ENCODE measurements around the gene ADARB1. TPM values are rescaled to one million over a fixed set of nuclear protein-coding genes. Genes with fewer than 3 reads are reported as not detected.
"Not testable (repeated sequence)": the region's sequence is repeated elsewhere in the genome, so short reads cannot be mapped to it uniquely, and the experiment has no call there.

The ADARB1 gene
- total RNA-seq, 1 donor from 2014 or later: 21.8 TPM

DNA sequence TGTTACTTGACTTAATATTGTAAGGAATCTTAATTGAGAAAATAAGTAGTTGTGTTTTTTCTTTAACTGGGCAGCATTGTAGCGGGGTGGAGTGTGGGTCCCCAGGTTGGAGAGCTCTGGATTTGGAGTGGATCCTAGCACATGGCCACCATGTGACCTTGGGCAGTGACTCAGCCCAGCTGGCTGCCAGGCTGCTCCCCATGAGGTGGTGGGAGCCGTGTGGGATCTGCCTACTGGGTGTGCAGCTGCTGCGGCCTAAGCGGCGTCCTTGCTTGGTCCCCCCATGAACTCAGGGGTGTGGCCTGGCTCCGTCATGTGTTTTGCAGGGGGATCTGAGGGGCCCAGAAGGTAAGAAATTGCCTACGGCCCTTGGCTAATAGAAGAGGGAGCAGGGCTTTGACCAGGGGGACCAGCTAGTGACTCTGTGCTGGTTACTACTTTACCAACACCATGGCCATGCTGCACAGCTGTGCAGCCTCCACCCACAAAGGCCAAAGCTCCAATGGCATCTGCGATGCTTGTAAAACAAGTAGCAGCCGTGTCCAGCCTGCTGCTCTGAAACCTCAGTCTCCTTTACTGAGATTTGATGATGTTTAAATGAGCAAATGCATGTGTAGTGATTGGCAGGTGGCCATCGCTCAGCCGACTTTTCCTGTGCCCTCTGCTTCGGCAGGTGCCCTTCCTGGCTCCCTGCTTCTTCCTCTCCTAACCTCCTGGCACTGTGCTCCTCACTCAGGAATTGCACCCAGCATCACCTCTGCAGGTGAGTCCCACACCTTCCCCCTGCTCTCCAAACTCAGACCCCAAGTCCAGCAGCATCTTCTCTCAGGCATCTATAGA is 68.3 kb downstream of the ADARB1 start:
- H3K27me3 Mint-ChIP-seq: no peaks in the 10 kb centered on the region
- H3K4me1 Mint-ChIP-seq: peaks cover 9% of the 10 kb centered on the region
- no peaks in the 10 kb centered on the region for H3K9me3 Mint-ChIP-seq
- no peak overlapping the region for H3K27ac Mint-ChIP-seq
- DNase-seq: no peak
- H3K4me3 Mint-ChIP-seq: no peak overlapping the region
- H3K36me3 Mint-ChIP-seq (ENCODE audit: low read depth): peaks cover 8% of the 10 kb centered on the region
- intact Hi-C loops (cut with micrococcal nuclease): no loop called here

GRCh38 chr21:45143855-45144254 is 69.5 kb downstream of the ADARB1 start:
- Mint-ChIP-seq H3K9me3 (no peaks in the 10 kb centered on the region), H3K4me3 (no peak overlapping the region), H3K27me3 (no peaks in the 10 kb centered on the region), H3K4me1 (peaks cover 7% of the 10 kb centered on the region), H3K36me3 (ENCODE audit: low read depth) (peaks cover 8% of the 10 kb centered on the region), H3K27ac (no peak overlapping the region)
- DNase-seq: no peak
- intact Hi-C loops (cut with micrococcal nuclease): no loop called here

DNA sequence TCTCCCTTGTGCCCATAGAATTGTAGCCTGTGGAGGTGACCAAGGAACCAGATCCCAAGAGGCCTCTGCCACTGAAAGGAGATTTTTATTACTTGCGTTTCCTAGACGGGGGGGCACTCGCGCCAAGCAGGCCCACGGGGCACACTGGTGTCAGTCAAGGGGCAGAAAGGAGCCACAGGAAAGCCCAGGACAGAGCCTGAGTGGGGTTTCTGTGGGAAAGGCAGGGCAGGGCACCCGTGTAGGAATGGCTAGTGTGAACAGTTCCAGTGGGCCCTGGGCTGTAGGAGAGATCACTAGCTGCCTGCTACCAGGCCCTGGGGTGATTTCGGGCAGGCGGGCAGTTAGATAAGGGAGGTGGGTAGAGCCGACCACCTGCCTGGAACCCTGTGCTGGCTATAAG is 70.8 kb downstream of the ADARB1 start:
- no peak overlapping the region for H3K27ac Mint-ChIP-seq
- H3K4me3 Mint-ChIP-seq: no peak overlapping the region
- DNase-seq: no peak
- no peaks in the 10 kb centered on the region for H3K9me3 Mint-ChIP-seq
- peaks cover 8% of the 10 kb centered on the region for H3K36me3 Mint-ChIP-seq (ENCODE audit: low read depth)
- H3K4me1 Mint-ChIP-seq: peaks cover 4% of the 10 kb centered on the region
- no peaks in the 10 kb centered on the region for H3K27me3 Mint-ChIP-seq
- intact Hi-C loops (cut with micrococcal nuclease): no loop called here

GRCh38 chr21:45145846-45146245 is 71.5 kb downstream of the ADARB1 start:
- H3K36me3 Mint-ChIP-seq (ENCODE audit: low read depth); H3K4me1 Mint-ChIP-seq; H3K4me3 Mint-ChIP-seq; H3K27me3 Mint-ChIP-seq; H3K27ac Mint-ChIP-seq; DNase-seq; intact Hi-C loops (cut with micrococcal nuclease); H3K9me3 Mint-ChIP-seq: not testable (repeated sequence)

DNA sequence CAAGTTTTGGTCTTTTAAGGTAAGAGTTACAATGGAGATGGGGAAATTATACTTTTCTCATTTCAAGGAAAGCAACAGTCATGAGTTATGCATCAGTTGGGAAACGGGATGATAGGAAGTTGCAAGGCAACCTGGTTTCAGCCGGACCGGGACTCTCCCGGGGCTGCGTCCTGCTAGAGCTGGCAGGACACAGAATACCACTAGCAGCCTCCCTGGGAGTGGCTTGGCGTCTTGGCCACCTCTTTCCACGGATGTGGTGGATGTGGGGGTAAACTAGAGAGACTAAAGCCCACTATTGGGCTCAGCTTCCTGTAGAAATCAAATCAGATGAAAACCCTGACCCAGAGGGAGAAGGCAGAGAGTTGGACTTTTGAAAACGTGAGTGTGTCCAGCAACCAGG is 71.9 kb downstream of the ADARB1 start:
- DNase-seq: no peak
- intact Hi-C loops (cut with micrococcal nuclease): no loop called here
- H3K36me3 Mint-ChIP-seq (ENCODE audit: low read depth): peaks cover 8% of the 10 kb centered on the region
- no peaks in the 10 kb centered on the region for H3K27me3 Mint-ChIP-seq
- H3K27ac Mint-ChIP-seq: no peak overlapping the region
- H3K4me1 Mint-ChIP-seq: no peaks in the 10 kb centered on the region
- H3K9me3 Mint-ChIP-seq: no peaks in the 10 kb centered on the region
- no peak overlapping the region for H3K4me3 Mint-ChIP-seq

- Mint-ChIP-seq H3K27ac (no peak overlapping the region), H3K9me3 (no peaks in the 10 kb centered on the region), H3K36me3 (ENCODE audit: low read depth) (peaks cover 8% of the 10 kb centered on the region), H3K4me3 (no peak overlapping the region), H3K4me1 (peaks cover 5% of the 10 kb centered on the region), H3K27me3 (no peaks in the 10 kb centered on the region)
- intact Hi-C loops (cut with micrococcal nuclease): no loop called here
- no peak for DNase-seq
Measured at GRCh38 chr21:45146801-45147200, 72.4 kb downstream of the ADARB1 start.

DNA sequence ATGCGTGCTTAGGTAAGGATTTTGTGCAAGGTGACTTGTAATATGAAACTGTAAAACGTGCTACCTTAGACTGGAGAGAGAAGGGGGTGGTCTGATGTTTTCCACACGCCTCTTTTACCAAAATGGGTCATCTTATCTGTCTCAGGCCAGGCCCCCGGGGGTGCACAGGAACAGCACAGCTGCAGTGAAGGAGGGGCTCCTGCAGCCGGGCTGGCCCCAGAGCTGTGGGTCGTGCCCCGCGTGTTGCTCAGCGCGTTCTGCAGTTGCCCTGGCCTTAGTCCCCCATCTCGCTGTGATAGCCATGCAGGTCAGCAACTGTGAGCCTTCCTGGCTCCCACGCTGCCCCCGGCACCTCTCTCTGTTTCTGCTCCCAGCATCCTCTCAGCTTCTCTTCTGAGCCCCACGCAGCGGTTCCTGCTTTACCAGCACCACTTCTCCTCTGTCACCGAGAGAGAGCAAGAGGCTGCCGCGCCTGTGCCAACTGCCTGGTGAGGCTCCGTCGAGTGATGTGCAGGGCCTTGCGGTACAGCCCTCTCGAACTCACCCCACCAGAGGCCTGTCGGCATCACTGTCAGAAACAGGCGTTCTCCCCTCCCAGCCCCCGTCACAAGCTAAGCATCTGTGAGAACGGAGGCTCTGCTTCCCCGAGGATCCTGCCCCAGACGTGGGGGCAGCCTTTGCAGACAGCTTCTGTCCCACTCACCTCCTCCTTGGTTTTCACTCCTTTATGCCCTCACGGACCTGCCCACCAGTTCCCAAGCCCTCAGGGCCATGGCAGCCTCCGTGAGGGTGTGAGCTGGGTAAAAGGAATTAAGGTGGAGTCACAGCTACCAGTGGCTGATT is 73.3 kb downstream of the ADARB1 start:
- Mint-ChIP-seq H3K27me3 (no peaks in the 10 kb centered on the region), H3K36me3 (ENCODE audit: low read depth) (peaks cover 8% of the 10 kb centered on the region), H3K9me3 (no peaks in the 10 kb centered on the region), H3K4me1 (peaks cover 13% of the 10 kb centered on the region), H3K27ac (no peak overlapping the region), H3K4me3 (no peak overlapping the region)
- no peak for DNase-seq
- intact Hi-C loops (cut with micrococcal nuclease): no loop called here

DNA sequence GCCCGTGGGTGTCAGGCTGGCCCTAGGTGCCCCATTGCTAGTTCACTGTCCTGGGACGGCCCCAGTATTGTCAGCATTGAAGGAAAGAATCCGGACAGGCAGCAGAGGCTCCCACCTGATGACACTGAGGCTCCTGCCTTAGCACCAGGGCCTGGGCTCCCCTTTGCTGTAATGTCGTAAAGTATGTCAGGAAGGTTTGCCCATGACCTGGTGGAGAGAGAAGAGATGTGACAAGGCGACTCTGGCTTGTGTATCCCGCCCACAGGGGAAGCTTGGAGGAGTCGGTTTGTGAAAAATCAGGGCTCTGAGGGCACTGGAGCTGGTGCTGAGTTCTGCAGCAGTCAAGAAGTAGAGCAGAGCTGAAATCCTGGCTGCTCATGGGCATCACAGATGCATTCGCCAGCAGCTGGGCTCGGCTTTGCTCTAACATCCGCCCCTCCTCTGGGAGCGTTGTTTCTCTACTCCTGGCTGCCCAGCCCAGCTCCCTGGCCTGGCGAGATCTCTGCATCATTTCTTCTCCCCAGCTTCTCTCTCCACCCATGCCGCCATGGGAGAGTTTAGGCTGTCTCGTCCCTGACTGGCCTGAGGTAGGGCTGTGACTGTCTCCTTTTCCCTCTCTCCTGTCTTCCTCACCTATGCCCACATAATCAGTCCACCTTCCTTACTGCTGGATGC is 74.1 kb downstream of the ADARB1 start:
- Mint-ChIP-seq H3K4me1 (peaks cover 17% of the 10 kb centered on the region), H3K4me3 (no peak overlapping the region), H3K9me3 (no peaks in the 10 kb centered on the region), H3K27me3 (no peaks in the 10 kb centered on the region), H3K27ac (no peak overlapping the region), H3K36me3 (ENCODE audit: low read depth) (peaks cover 5% of the 10 kb centered on the region)
- intact Hi-C loops (cut with micrococcal nuclease): no loop called here
- no peak for DNase-seq

DNA sequence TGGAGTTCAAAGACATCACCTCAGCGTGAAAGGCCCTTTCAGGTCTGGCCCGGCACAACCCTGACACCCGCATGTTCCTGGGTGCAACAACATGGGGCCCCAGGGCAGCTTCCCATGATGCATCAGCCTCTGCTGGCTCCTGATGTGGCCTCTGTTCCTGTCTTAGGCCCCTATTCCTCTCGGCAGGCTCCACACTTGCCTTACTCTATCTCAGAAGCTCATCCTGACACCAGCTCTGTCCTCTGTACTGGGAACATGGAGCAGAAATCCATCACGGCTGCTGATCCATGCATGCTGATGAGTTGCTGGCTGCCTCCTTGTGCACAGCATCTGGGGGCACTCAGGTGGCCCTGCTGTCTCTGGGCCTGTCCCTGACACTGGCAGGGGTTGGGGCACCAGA is 74.6 kb downstream of the ADARB1 start:
- Mint-ChIP-seq H3K4me1 (peaks cover 22% of the 10 kb centered on the region), H3K9me3 (no peaks in the 10 kb centered on the region), H3K27me3 (no peaks in the 10 kb centered on the region), H3K36me3 (ENCODE audit: low read depth) (peaks cover 5% of the 10 kb centered on the region), H3K4me3 (no peak overlapping the region), H3K27ac (no peak overlapping the region)
- DNase-seq: no peak
- intact Hi-C loops (cut with micrococcal nuclease): no loop called here

- Mint-ChIP-seq H3K36me3 (ENCODE audit: low read depth) (peaks cover 8% of the 10 kb centered on the region), H3K27me3 (no peaks in the 10 kb centered on the region), H3K9me3 (peaks cover 4% of the 10 kb centered on the region), H3K4me3 (no peak overlapping the region), H3K27ac (no peak overlapping the region), H3K4me1 (peaks cover 32% of the 10 kb centered on the region)
- DNase-seq: no peak
- intact Hi-C loops (cut with micrococcal nuclease): loop anchor here (5.0 kb wide), 2 partner anchors 122 to 667 kb away; no protein-coding TSS in a partner anchor
Measured at GRCh38 chr21:45150638-45151131, 76.3 kb downstream of the ADARB1 start.

- H3K27ac Mint-ChIP-seq: peak overlapping the region; percentile 25
- intact Hi-C loops (cut with micrococcal nuclease): loop anchor here (1.0 to 5.0 kb wide), 3 partner anchors 77 to 666 kb away; no protein-coding TSS in a partner anchor
- no peak for DNase-seq
- H3K36me3 Mint-ChIP-seq (ENCODE audit: low read depth): peaks cover 15% of the 10 kb centered on the region
- peaks cover 32% of the 10 kb centered on the region for H3K4me1 Mint-ChIP-seq
- no peaks in the 10 kb centered on the region for H3K27me3 Mint-ChIP-seq
- H3K9me3 Mint-ChIP-seq: peaks cover 12% of the 10 kb centered on the region
- H3K4me3 Mint-ChIP-seq: peak overlapping the region; percentile 24
Measured at GRCh38 chr21:45151445-45152160, 77.2 kb downstream of the ADARB1 start.

- Mint-ChIP-seq H3K27ac (peak overlapping the region; percentile 25), H3K9me3 (peaks cover 12% of the 10 kb centered on the region), H3K4me3 (peak overlapping the region; percentile 75), H3K36me3 (ENCODE audit: low read depth) (peaks cover 17% of the 10 kb centered on the region), H3K4me1 (peaks cover 32% of the 10 kb centered on the region), H3K27me3 (no peaks in the 10 kb centered on the region)
- intact Hi-C loops (cut with micrococcal nuclease): loop anchor here (1.0 to 5.0 kb wide), 3 partner anchors 76 to 665 kb away; no protein-coding TSS in a partner anchor
- peak; percentile 91 for DNase-seq
Measured at GRCh38 chr21:45152265-45152746, 77.9 kb downstream of the ADARB1 start.

Measured in activated CD4-positive, alpha-beta T cell treated with anti-CD3 and anti-CD28 coated beads, Interleukin-2, amount 10 ng/mL, durations not matched to agents 24 days and 14 days (primary cell).